Measurements from ENCODE around the gene DACH1.

Gene DACH1

GRCh38 chr13:71702253-71702652 lies 164.8 kb downstream of the DACH1 start:
- DNase-seq (ENCODE audit: low read depth in 2 of 2): no peak

- DNase-seq (ENCODE audit: low read depth in 2 of 2): no peak
Measured at GRCh38 chr13:71701741-71702140, 165.3 kb downstream of the DACH1 start.

GRCh38 chr13:71699342-71699741 lies 167.7 kb downstream of the DACH1 start:
- no peak for DNase-seq (ENCODE audit: low read depth in 2 of 2)

- DNase-seq (ENCODE audit: low read depth in 2 of 2): no peak
Measured at GRCh38 chr13:71695662-71696061, 171.3 kb downstream of the DACH1 start.

- no peak for DNase-seq (ENCODE audit: low read depth in 2 of 2)
Measured at GRCh38 chr13:71685072-71685471, 181.9 kb downstream of the DACH1 start.

- DNase-seq (ENCODE audit: low read depth in 2 of 2): no peak
Measured at GRCh38 chr13:71681901-71682613, 184.9 kb downstream of the DACH1 start.

GRCh38 chr13:71677124-71677523 lies 189.9 kb downstream of the DACH1 start:
- no peak for DNase-seq (ENCODE audit: low read depth in 2 of 2)

GRCh38 chr13:71672512-71672911 lies 194.5 kb downstream of the DACH1 start:
- DNase-seq (ENCODE audit: low read depth in 2 of 2): no peak

GRCh38 chr13:71663431-71663830 lies 203.6 kb downstream of the DACH1 start:
- no peak for DNase-seq (ENCODE audit: low read depth in 2 of 2)

GRCh38 chr13:71661921-71662320 lies 205.1 kb downstream of the DACH1 start:
- DNase-seq (ENCODE audit: low read depth in 2 of 2): no peak

GRCh38 chr13:71659404-71659803 lies 207.6 kb downstream of the DACH1 start:
- DNase-seq (ENCODE audit: low read depth in 2 of 2): no peak

GRCh38 chr13:71645467-71645866 lies 221.5 kb downstream of the DACH1 start:
- DNase-seq (ENCODE audit: low read depth in 2 of 2): no peak

GRCh38 chr13:71644579-71644978 lies 222.4 kb downstream of the DACH1 start:
- no peak for DNase-seq (ENCODE audit: low read depth in 2 of 2)

GRCh38 chr13:71643448-71643860 lies 223.6 kb downstream of the DACH1 start:
- no peak for DNase-seq (ENCODE audit: low read depth in 2 of 2)

- no peak for DNase-seq (ENCODE audit: low read depth in 2 of 2)
Measured at GRCh38 chr13:71638751-71639150, 228.3 kb downstream of the DACH1 start.

- no peak for DNase-seq (ENCODE audit: low read depth in 2 of 2)
Measured at GRCh38 chr13:71634602-71635443, 232.2 kb downstream of the DACH1 start.

GRCh38 chr13:71634182-71634581 lies 232.8 kb downstream of the DACH1 start:
- no peak for DNase-seq (ENCODE audit: low read depth in 2 of 2)

GRCh38 chr13:71632721-71633120 lies 234.3 kb downstream of the DACH1 start:
- no peak for DNase-seq (ENCODE audit: low read depth in 2 of 2)

GRCh38 chr13:71632206-71632605 lies 234.8 kb downstream of the DACH1 start:
- no peak for DNase-seq (ENCODE audit: low read depth in 2 of 2)

GRCh38 chr13:71629167-71629566 lies 237.8 kb downstream of the DACH1 start:
- no peak for DNase-seq (ENCODE audit: low read depth in 2 of 2)

GRCh38 chr13:71626421-71627117 lies 240.4 kb downstream of the DACH1 start:
- DNase-seq (ENCODE audit: low read depth in 2 of 2): no peak

- DNase-seq (ENCODE audit: low read depth in 2 of 2): no peak
Measured at GRCh38 chr13:71625694-71626093, 241.3 kb downstream of the DACH1 start.
